ENCODE results near the gene LGALS9. TPM values are rescaled to one million over a fixed set of nuclear protein-coding genes. Genes with fewer than 3 reads are reported as not detected.

The LGALS9 gene
- total and polyA plus RNA-seq, 2 experiments from 2014 or later, result 0.48 to 0.73 TPM

DNA sequence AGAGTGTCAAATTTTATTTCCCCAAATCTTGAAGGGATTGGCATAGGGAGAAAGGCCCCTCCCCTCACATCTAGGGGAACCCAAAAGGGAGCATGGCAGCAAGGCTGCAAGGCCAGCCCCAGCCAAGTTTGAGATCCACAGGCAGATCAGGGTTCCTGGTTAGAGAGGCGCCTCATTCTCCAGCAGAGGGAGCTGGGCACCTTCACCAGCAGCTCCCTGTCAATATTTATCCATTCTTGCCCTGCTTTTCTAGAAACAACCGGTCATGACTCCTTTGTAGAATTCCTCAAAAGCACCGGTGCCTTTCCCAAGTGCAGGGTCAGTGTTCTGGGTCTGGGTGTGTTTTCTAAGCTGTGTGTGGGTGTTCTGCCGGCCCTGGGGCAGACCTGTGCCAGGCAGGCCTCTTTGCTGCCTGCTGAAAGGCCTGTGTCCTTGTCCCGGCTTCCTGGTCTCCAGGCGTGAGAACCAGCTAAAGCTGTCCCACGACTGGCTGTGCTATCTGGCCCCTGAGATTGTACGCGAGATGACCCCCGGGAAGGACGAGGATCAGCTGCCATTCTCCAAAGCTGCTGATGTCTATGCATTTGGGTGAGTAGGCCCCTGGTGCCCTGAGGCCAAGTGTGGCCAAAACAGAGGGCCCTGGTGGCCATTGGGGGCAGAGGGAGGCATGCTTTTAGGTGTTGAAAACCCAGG lies 21.2 kb upstream of the LGALS9 start (continued):
- TF ChIP-seq EZH2 (IDR thresholded peaks at IDR 0.05; ENCODE audit: low read depth, unreplicated experiment), result no peak
- no peak for TF ChIP-seq STAT1 (IDR thresholded peaks at IDR 0.05; ENCODE audit: unreplicated experiment)
- no peak for TF ChIP-seq JUNB (IDR thresholded peaks at IDR 0.05; ENCODE audit: unreplicated experiment)
- no peak for TF ChIP-seq POLR2AphosphoS5 (IDR thresholded peaks at IDR 0.05; ENCODE audit: low read depth)
- TF ChIP-seq NANOG (IDR thresholded peaks at IDR 0.05; ENCODE audit: borderline replicate concordance), result no peak

GRCh38 chr17:27610304-27610677 lies 20.7 kb upstream of the LGALS9 start:
- no peaks in the 10 kb centered on the region for H3K79me2 ChIP-seq (replicated peaks; ENCODE audit: insufficient read depth)
- no peaks in the 10 kb centered on the region for H3K4me1 ChIP-seq (ENCODE audit: insufficient read depth)
- H2AFZ ChIP-seq, result no peak overlapping the region
- Mint-ChIP-seq H3K27ac (no peak overlapping the region), H3K36me3 (ENCODE audit: low read depth) (peaks cover 48% of the 10 kb centered on the region), H3K27me3 (ENCODE audit: insufficient read depth, low read depth, poor library complexity) (peaks cover 2% of the 10 kb centered on the region), H3K9me3 (no peaks in the 10 kb centered on the region; the same call in 1 of the 3 replicates), H3K4me3 (no peak overlapping the region), H3K4me1 (no peaks in the 10 kb centered on the region)
- peaks cover 20% of the 10 kb centered on the region for H3K36me3 ChIP-seq (ENCODE audit: insufficient read depth)
- no peak overlapping the region for H3K4me3 ChIP-seq
- H3F3A ChIP-seq (replicated peaks; ENCODE audit: low read depth), result no peaks in the 10 kb centered on the region
- H3K4me2 ChIP-seq, result no peak overlapping the region
- H3K9me2 ChIP-seq (ENCODE audit: insufficient read depth), result no peaks in the 10 kb centered on the region
- H4K20me1 ChIP-seq (replicated peaks; ENCODE audit: insufficient read depth), result peaks cover 4% of the 10 kb centered on the region
- no peak for ATAC-seq
- no peak for TF ChIP-seq JUNB (IDR thresholded peaks at IDR 0.05; ENCODE audit: unreplicated experiment)
- TF ChIP-seq EZH2 (IDR thresholded peaks at IDR 0.05; ENCODE audit: low read depth, unreplicated experiment), result no peak
- TF ChIP-seq ZNF114 (CRISPR knock-in tag; IDR thresholded peaks at IDR 0.05), result no peak
- TF ChIP-seq CTCF (conservative IDR thresholded peaks at IDR 0.05; ENCODE audit: low read depth in 2 of 2), result no peak
- TF ChIP-seq ZNF331 (CRISPR knock-in tag; IDR thresholded peaks at IDR 0.05; ENCODE audit: low read depth), result no peak
- TF ChIP-seq EZH2phosphoT487 (IDR thresholded peaks at IDR 0.05; ENCODE audit: unreplicated experiment), result no peak
- no peak for TF ChIP-seq NANOG (IDR thresholded peaks at IDR 0.05; ENCODE audit: borderline replicate concordance)
- no peak for TF ChIP-seq ZNF462 (CRISPR knock-in tag; IDR thresholded peaks at IDR 0.05)
- no peak for TF ChIP-seq POLR2AphosphoS5 (IDR thresholded peaks at IDR 0.05; ENCODE audit: low read depth)
- TF ChIP-seq, protein P1, sequence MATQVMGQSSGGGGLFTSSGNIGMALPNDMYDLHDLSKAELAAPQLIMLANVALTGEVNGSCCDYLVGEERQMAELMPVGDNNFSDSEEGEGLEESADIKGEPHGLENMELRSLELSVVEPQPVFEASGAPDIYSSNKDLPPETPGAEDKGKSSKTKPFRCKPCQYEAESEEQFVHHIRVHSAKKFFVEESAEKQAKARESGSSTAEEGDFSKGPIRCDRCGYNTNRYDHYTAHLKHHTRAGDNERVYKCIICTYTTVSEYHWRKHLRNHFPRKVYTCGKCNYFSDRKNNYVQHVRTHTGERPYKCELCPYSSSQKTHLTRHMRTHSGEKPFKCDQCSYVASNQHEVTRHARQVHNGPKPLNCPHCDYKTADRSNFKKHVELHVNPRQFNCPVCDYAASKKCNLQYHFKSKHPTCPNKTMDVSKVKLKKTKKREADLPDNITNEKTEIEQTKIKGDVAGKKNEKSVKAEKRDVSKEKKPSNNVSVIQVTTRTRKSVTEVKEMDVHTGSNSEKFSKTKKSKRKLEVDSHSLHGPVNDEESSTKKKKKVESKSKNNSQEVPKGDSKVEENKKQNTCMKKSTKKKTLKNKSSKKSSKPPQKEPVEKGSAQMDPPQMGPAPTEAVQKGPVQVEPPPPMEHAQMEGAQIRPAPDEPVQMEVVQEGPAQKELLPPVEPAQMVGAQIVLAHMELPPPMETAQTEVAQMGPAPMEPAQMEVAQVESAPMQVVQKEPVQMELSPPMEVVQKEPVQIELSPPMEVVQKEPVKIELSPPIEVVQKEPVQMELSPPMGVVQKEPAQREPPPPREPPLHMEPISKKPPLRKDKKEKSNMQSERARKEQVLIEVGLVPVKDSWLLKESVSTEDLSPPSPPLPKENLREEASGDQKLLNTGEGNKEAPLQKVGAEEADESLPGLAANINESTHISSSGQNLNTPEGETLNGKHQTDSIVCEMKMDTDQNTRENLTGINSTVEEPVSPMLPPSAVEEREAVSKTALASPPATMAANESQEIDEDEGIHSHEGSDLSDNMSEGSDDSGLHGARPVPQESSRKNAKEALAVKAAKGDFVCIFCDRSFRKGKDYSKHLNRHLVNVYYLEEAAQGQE (IDR thresholded peaks at IDR 0.05; ENCODE audit: unreplicated experiment), result no peak
- H3K27ac ChIP-seq (ENCODE audit: low read depth), result no peak overlapping the region
- H3K27me3 ChIP-seq (ENCODE audit: insufficient read depth), result no peaks in the 10 kb centered on the region
- DNase-seq (ENCODE audit: low spot score), result no peak
